GOT3 (cell line): ENCODE measurements around the gene DLG1.
"Not testable (repeated sequence)": the region's sequence is repeated elsewhere in the genome, so short reads cannot be mapped to it uniquely, and the experiment has no call there.

Source experiments
- DNase-seq: peaks from one replicate; lab custom pipeline; 2025; ENCODE audit warnings: mixed read lengths; lab: John Stamatoyannopoulos, UW

DLG1 gene

GRCh38 chr3:197088370-197088769, 210.0 kb downstream of the DLG1 start:
- no peak for DNase-seq

GRCh38 chr3:197085137-197085536, 213.3 kb downstream of the DLG1 start:
- no peak for DNase-seq

- DNase-seq, result peak; percentile 3
Measured at GRCh38 chr3:197083486-197083885, 214.9 kb downstream of the DLG1 start.

- DNase-seq, result no peak
Measured at GRCh38 chr3:197082871-197083270, 215.5 kb downstream of the DLG1 start.

GRCh38 chr3:197080344-197080743, 218.1 kb downstream of the DLG1 start:
- DNase-seq, result no peak

- no peak for DNase-seq
Measured at GRCh38 chr3:197076415-197076814, 222.0 kb downstream of the DLG1 start.

- DNase-seq, result no peak
Measured at GRCh38 chr3:197068077-197068476, 230.3 kb downstream of the DLG1 start.

- DNase-seq, result no peak
Measured at GRCh38 chr3:197064771-197065170, 233.6 kb downstream of the DLG1 start.

GRCh38 chr3:197062446-197062845, 236.0 kb downstream of the DLG1 start:
- no peak for DNase-seq

- DNase-seq, result not testable (repeated sequence)
Measured at GRCh38 chr3:197051637-197052036, 246.8 kb downstream of the DLG1 start.

GRCh38 chr3:197050511-197050910, 247.9 kb downstream of the DLG1 start:
- DNase-seq, result no peak

GRCh38 chr3:197042539-197042938, 255.9 kb downstream of the DLG1 start:
- no peak for DNase-seq

- no peak for DNase-seq
Measured at GRCh38 chr3:197041875-197042488, 256.4 kb downstream of the DLG1 start.

GRCh38 chr3:197040658-197041057, 257.8 kb downstream of the DLG1 start:
- DNase-seq, result no peak

GRCh38 chr3:197038679-197039462, 259.5 kb downstream of the DLG1 start:
- DNase-seq, result no peak

- no peak for DNase-seq
Measured at GRCh38 chr3:197035577-197035976, 262.8 kb downstream of the DLG1 start.

GRCh38 chr3:197034778-197035177, 263.6 kb downstream of the DLG1 start:
- DNase-seq, result not testable (repeated sequence)

- DNase-seq, result not testable (repeated sequence)
Measured at GRCh38 chr3:197033764-197034163, 264.6 kb downstream of the DLG1 start.

GRCh38 chr3:197031315-197032285, 266.8 kb downstream of the DLG1 start:
- DNase-seq, result no peak

- DNase-seq, result no peak
Measured at GRCh38 chr3:197030379-197031314, 267.8 kb downstream of the DLG1 start.

GRCh38 chr3:197029511-197030167, 268.8 kb downstream of the DLG1 start, which contains the start of gene MELTF:
MELTF (minus strand) TSS chr3:197029817; CDS start chr3:197029702, 115 bp downstream.
- no peak for DNase-seq
